ENCODE results near the gene BRD3OS.
A peak's percentile ranks its signal among the peaks of the same experiment; 100 is the strongest.

Gene BRD3OS

DNA sequence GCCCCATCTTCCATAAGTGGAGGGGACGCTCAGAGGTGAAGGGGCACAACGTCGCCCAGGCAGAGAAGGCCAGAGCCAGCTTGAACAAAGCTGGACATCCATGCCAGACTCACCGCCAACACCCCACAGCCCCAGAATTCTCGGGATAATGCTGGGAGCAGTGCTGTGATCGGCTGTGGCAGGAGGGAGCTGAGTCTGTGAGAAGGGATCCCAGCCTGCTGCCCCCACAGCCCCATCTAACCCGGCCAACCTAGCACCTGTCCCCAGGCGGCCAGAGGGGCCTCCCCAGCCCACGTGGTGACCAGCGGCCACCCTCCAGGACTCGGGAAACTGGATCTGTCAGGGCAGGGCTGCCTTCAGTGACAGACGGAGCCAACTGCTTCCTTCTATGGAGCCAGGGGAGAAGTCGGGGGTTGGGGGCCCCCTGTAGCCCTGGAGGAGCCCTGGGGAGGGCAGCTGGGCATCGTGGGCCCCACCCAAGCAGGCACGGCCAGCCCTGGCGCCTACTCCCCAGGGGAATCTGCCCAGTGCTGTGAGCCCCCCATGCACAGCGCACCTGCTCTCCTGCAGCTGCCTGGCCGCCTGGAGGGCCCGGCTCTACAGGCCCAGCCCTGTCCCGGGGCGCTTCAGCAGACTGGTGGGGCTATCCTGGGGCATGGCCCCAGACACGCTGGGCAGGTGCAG, 36.5 kb downstream of the BRD3OS start:
- H3K9ac ChIP-seq (ENCODE audit: low read depth, low read length): no peak overlapping the region
- no peaks in the 10 kb centered on the region for H3K9me3 ChIP-seq (ENCODE audit: control insufficient read depth, insufficient read depth, low read length)
- H3K4me1 ChIP-seq (ENCODE audit: insufficient read depth, low read length): peaks cover 10% of the 10 kb centered on the region
- H3K36me3 ChIP-seq (ENCODE audit: insufficient read depth, low read length): no peaks in the 10 kb centered on the region

DNA sequence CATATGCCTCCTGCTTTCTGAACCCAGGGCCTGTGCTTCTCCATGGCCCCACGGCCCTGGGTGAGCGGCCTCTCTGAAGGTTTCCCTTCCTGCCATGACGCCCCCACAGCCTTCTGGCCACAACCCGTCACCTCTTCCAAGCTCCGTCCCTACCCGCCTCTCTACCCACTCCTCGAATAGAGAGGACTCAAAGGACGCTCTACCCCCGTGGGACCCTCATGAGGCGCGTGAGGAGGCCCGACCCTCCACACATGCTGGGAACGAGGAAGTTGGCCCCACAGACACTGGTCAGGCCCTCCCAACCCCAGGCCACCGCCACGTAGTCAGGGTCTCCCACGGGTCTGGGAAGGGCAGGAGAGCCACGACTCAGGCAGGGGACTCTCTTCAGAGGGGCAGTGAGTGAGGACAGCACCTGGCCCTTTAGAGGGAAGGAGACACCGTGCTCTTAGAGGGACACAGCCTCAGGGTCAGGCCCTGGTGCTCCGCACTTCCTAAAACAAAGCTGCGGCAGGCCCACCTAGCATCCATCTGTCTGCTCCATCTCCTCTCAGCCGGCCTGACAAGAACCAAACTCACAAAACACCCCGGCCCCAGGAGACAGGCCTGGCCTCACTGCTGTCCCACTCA, 37.3 kb downstream of the BRD3OS start:
- Histone ChIP-seq H3K36me3 (ENCODE audit: insufficient read depth, low read length) (no peaks in the 10 kb centered on the region), H3K9ac (ENCODE audit: low read depth, low read length) (no peak overlapping the region), H3K9me3 (ENCODE audit: control insufficient read depth, insufficient read depth, low read length) (no peaks in the 10 kb centered on the region), H3K4me1 (ENCODE audit: insufficient read depth, low read length) (peaks cover 10% of the 10 kb centered on the region)

DNA sequence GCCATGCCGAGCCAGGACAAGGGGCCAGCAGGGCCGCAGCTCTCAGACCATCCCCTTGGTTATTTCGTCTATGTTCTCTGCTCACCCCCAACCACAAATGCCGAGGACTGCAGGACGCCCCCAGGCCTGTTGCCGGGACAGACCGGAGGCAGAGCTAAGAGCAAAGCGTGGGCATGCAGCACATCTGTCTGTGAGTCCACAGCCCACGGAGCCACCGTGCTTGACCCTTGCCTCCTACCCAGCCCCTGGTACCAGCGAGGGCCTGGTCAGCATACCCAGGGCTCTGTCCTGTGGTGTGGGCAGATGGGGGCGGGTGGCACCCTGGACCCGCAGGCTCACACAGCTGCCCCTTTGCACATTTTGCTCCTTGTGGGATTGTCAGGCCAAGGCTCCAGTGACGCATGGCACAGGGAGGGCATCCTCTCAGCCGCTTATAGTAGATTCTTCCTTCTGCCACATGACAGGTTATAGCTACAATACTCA, 37.8 kb downstream of the BRD3OS start:
- Histone ChIP-seq H3K4me1 (ENCODE audit: insufficient read depth, low read length) (peaks cover 10% of the 10 kb centered on the region), H3K9ac (ENCODE audit: low read depth, low read length) (no peak overlapping the region), H3K36me3 (ENCODE audit: insufficient read depth, low read length) (no peaks in the 10 kb centered on the region), H3K9me3 (ENCODE audit: control insufficient read depth, insufficient read depth, low read length) (no peaks in the 10 kb centered on the region)

DNA sequence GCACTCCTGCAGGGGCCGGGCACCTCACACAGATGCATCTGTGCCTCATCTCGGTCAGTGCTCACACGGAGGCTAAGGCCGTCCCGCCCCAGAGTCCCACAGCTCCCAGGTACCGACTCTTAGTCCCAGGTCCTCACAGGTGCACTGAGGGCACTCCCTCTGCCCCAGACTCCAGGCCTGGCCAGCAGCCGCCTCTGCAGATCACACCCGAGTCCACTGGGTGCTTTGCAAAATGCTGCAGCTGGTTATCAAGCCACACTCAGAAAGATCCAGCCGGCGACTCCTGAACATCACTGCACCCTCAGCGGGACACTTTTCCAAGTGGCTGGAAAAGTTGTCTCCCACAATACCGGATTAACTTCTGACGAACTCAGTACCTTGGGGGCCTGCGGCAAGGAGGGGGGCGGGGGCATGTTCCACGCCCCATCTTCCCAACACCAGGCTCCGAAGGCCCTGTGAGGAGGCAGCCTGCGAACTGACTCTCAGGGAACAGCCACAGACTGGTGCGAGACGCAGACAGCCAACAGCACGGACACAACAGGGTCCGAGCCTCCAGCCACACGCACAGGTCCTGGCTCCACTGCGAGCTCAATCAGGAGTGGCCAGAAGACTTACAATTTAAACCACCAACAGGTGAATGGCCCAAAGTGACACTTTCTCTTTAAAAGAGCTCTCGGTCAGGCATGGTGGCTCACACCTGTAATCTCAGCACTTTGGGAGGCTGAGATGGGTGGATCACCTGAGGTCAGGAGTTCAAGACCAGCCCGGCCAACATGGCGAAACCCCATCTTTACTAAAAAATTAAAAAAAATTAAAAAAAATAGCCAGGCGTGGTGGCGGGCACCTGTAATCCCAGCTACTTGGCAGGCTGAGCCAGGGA, 38.5 kb downstream of the BRD3OS start:
- H3K4me1 ChIP-seq (ENCODE audit: insufficient read depth, low read length): peaks cover 10% of the 10 kb centered on the region
- no peaks in the 10 kb centered on the region for H3K9me3 ChIP-seq (ENCODE audit: control insufficient read depth, insufficient read depth, low read length)
- H3K9ac ChIP-seq (ENCODE audit: low read depth, low read length): no peak overlapping the region
- H3K36me3 ChIP-seq (ENCODE audit: insufficient read depth, low read length): no peaks in the 10 kb centered on the region

DNA sequence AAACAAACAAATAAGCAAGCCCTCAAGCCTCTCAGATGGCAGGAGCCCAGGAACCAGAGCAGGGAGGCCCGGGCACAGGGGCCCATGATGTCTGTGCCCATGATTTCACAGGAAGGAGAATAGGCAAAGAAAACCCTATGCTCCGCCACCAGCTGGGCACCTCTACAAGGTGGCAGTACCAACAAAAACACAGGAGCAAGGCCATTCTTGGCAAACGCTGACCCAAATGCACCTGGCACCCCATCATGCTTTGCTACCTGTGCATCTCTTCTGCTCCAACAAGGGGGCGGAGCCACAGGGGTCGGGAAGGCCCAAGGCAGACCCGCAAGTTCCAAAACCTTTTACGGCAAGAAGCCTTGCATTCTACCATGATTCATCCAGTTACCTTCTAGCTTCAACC, 39.4 kb downstream of the BRD3OS start:
- H3K36me3 ChIP-seq (ENCODE audit: insufficient read depth, low read length): no peaks in the 10 kb centered on the region
- H3K9me3 ChIP-seq (ENCODE audit: control insufficient read depth, insufficient read depth, low read length): no peaks in the 10 kb centered on the region
- H3K9ac ChIP-seq (ENCODE audit: low read depth, low read length): no peak overlapping the region
- H3K4me1 ChIP-seq (ENCODE audit: insufficient read depth, low read length): peaks cover 10% of the 10 kb centered on the region

DNA sequence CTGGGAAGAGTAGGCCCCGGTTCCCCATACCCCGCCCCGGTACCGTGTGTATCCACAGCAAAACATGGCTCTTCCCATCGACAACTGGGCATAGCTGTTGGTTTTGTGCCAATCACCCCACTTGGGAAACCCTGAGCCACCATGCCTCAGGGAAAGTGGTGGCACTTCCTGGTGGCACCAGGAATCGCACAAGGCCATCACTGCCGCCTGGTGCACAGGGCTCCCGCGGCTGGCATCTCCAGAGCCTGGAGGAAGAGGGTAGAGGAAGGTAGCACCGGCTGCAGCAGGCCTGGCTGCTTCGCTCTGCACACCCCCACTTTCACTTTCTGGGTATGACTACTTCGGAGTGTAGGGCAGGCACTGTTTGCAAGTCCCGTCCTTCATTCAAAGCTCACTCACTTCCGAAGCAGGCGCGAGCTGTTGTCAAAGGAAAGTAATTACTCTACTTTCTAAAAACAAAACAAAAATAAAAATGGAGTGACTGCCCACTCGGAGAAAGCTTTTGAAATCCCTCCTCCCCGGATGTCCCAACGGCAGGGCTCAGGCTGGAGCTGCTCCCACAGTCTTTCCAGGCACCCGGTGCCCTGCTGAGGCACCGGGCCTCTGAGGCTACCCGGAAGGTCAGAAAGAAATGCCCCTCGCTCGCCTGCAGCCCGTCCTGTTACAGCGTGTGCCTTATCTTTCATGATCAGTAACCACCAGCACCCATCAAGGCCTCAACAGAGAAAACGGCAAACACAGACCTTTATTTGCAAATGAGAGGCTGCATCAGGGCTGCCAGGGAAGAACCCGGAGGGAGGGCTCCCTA, 40.5 kb downstream of the BRD3OS start:
- peaks cover 10% of the 10 kb centered on the region for H3K4me1 ChIP-seq (ENCODE audit: insufficient read depth, low read length)
- no peaks in the 10 kb centered on the region for H3K36me3 ChIP-seq (ENCODE audit: insufficient read depth, low read length)
- no peaks in the 10 kb centered on the region for H3K9me3 ChIP-seq (ENCODE audit: control insufficient read depth, insufficient read depth, low read length)
- H3K9ac ChIP-seq (ENCODE audit: low read depth, low read length): peak overlapping the region; percentile 98

DNA sequence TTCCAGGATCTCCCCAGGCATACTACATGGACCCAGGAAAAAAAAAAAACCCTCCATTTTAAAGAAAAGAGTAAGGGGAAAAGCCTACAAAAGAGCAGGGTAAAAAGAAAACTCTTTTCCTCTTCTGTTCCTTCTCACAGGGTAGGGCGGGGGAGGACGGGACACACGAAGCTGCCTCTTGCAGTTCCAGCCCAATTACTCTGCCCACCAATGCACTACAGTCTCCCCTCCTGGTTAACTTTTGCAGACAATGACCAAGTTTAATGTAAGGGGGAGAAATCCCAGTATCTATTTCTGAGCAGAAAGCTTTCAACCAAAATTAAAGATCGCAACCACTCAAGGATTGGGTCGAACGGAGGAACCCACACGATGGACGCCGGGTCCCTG, 41.2 kb downstream of the BRD3OS start:
- Histone ChIP-seq H3K4me1 (ENCODE audit: insufficient read depth, low read length) (peaks cover 10% of the 10 kb centered on the region), H3K9ac (ENCODE audit: low read depth, low read length) (peak overlapping the region; percentile 98), H3K9me3 (ENCODE audit: control insufficient read depth, insufficient read depth, low read length) (peaks cover 3% of the 10 kb centered on the region; the same call in 1 of the 2 replicates), H3K36me3 (ENCODE audit: insufficient read depth, low read length) (no peaks in the 10 kb centered on the region)

DNA sequence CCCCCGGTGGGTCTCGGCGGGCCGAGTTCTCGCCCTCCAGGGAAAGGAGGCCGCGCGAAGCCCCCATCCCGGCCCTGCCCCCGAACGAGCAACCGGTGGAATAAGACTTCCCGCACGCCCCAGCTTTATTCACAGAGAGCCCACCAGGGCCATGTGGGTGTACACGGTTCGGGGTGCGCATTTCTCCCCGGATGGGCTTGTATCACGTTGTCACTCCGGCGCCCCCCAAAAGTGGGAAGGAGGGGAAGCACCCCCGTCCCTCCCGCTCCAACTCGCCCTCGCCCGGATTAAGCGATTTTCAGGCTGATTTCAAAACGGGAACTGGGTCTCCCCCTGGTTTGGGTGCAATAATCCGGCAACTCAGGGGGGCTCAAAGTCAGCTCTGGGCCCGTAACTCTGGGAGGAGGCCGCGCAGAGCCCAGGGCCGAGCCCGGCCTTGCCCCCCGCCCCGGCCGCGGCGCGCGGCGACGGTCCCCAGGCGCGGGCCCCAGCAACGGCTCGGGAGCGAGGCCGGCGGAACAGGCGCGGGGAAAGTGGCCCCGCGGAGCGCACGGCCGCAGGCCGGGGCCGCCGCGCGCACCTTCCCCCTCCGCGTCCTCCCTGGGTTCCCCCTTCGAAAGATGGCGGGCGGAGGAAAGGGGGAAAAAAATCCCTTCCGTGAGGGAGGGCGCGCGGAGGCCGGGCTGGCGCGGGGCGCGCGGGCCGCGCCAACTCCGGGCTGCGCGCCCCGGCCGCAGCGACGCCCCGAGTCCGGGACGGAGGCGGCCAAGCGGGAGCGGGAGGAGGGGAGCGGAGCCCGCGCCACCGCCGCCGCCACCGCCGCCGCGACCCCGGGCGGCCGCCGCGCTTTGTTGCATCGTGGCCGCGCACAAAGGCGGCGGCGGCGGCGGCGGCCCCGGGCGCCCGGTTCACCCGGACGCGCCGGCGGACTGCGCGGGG, 41.9 kb downstream of the BRD3OS start:
- Histone ChIP-seq H3K9me3 (ENCODE audit: control insufficient read depth, insufficient read depth, low read length) (peaks cover 3% of the 10 kb centered on the region; the same call in 1 of the 2 replicates), H3K4me1 (ENCODE audit: insufficient read depth, low read length) (peaks cover 10% of the 10 kb centered on the region), H3K9ac (ENCODE audit: low read depth, low read length) (peak overlapping the region; percentile 98)

DNA sequence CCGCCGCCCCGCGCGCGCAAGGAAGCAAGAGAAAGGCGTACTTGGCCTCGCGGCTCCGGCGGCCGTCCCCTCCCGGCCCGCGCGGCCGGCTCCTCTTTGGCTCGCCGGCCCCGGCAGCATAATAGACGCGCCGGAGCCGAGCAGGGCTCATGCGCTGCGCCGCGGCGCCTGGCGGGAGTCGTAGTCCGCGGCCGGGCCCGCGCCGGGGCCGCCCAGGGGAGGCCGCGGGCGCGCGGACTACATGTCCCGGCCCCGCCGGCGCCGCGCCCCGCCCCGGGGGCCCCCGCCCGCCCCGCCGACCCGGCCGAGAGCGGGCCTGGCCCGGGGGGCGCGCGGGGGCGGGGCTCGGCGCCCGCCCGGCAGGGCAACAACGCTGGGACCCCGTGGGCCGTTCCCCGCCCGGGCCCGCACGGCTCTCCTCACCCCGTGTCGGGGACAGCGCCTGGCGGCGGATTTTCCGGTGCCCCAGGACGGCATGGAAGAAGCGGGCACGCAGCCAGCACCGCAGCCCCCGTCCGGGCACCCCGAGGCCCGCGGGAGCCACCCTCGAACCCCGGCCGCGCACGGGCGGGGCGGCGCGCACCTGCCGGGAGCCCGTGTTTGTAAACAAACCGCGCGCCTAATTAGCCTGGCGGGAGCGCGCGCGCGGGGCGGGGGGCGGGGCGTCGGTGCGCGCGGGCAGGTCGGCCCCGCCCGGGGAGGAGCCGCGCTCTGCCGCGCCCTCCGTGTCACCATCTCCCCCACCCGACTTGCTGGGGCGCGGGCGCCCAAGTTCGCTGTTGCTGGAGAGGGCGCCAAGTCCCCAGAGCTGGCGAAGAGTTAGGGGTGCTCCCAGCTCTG, 42.8 kb downstream of the BRD3OS start, which contains the start of gene BRD3:
TSS of gene BRD3 (minus strand) at position 123 of the 840 bp plus-strand sequence. CDS start 14,549 bp downstream, outside the sequence.
- Histone ChIP-seq H3K36me3 (ENCODE audit: insufficient read depth, low read length) (no peaks in the 10 kb centered on the region), H3K4me1 (ENCODE audit: insufficient read depth, low read length) (peaks cover 10% of the 10 kb centered on the region), H3K9ac (ENCODE audit: low read depth, low read length) (peak within 1 kb of the TSS; percentile 98), H3K9me3 (ENCODE audit: control insufficient read depth, insufficient read depth, low read length) (peaks cover 3% of the 10 kb centered on the region; the same call in 1 of the 2 replicates)

More for the DNA sequence above, 41.9 kb downstream of the BRD3OS start:
- H3K36me3 ChIP-seq (ENCODE audit: insufficient read depth, low read length): no peaks in the 10 kb centered on the region

DNA sequence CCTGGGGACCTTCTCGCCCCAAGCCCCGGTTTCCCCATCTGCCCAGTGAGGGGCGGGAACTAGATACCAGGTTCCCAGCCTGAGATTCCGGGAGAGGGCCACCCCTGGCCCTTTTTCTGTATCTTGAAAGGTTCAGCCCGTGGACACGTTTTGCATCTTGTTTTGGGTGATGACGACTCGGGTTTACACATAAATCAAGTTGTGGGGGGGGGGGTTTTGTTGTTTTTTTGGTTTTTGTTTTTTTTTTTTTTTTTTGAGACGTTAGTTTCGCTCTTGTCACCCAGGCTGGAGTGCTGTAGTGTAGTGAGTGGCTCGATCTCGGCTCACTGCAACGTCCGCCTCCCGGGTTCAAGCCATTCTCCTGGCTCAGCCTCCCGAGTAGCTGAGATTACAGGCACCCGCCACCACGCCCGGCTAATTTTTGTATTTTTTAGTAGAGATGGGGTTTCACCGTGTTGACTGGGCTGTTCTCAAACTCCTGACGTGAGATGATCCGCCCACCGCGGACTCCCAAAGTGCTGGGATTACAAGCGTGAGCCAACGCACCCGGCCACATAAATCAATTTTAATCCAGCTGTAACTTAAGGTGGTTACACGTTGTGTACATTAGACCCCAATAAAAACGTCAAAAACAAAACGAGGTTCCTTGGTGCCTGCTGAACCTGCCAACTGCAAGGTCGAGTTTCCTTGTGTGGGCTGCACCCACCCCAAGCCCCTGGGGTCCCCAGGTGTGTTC, 43.6 kb downstream of the BRD3OS start:
- Histone ChIP-seq H3K9ac (ENCODE audit: low read depth, low read length) (peak overlapping the region; percentile 66), H3K9me3 (ENCODE audit: control insufficient read depth, insufficient read depth, low read length) (peaks cover 6% of the 10 kb centered on the region), H3K4me1 (ENCODE audit: insufficient read depth, low read length) (peaks cover 6% of the 10 kb centered on the region), H3K36me3 (ENCODE audit: insufficient read depth, low read length) (no peaks in the 10 kb centered on the region)

DNA sequence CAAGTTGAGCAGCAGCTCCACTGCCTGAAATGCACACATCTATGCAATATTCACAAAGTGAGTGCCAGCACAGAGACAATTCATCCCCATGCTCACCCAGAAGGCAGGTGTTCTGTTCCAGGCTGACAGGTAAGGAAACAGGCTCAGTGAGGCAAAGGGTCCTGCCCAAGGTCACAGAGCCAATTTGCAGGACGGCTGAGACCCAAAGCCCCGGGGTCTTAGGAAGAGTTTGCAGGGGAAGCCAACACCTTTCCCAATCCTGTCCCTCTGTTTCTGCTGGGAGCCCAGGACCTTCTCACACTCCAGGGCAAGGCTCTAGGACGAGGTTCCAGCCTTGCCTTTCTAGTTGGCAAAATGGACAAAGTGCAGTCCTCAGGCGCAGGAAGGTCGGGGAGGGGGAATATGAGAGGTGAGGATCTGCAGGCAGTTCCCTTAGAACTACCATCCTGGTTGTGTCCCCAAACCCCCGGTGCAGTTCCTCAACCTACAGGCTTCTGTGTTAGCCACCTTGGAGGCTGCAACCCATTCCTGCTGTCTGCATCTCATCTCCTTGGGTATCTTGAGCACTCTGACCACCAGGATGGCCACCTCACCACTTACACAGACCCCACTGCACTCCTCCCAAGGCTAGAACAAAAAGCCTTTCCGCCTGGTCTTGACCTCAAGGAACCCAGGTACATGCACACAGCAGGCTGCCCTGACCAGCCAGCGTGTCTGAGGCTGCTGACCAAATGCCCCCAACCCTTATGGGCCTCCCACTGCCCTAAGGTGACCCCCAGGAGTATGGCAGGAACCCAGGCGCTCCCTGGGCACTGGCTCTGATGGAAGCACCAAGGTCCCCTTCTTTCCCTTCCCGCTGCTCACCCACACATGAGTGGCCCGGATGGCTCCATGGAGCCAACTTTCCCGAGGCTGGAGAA, 44.5 kb downstream of the BRD3OS start:
- Histone ChIP-seq H3K9me3 (ENCODE audit: control insufficient read depth, insufficient read depth, low read length) (peaks cover 6% of the 10 kb centered on the region), H3K9ac (ENCODE audit: low read depth, low read length) (no peak overlapping the region), H3K36me3 (ENCODE audit: insufficient read depth, low read length) (no peaks in the 10 kb centered on the region), H3K4me1 (ENCODE audit: insufficient read depth, low read length) (peaks cover 6% of the 10 kb centered on the region)

All from ES-I3 (cell line).